HTERT RPE-1 (cell line): ENCODE results near the gene REEP1.

ENCODE experiments used
- in situ Hi-C: fragments of 300-500 bp; cut with MboI; formaldehyde crosslinking; loops from 4 replicates; pipeline ENCODE4 v1.14.3; 2020; ENCODE audit warnings: low sequenced_read_pairs

The REEP1 gene, protein sequence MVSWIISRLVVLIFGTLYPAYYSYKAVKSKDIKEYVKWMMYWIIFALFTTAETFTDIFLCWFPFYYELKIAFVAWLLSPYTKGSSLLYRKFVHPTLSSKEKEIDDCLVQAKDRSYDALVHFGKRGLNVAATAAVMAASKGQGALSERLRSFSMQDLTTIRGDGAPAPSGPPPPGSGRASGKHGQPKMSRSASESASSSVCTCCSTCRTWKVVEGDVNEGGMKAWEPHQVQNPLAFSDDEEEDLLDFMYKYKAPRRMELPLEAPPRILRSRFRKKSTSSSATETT

DNA sequence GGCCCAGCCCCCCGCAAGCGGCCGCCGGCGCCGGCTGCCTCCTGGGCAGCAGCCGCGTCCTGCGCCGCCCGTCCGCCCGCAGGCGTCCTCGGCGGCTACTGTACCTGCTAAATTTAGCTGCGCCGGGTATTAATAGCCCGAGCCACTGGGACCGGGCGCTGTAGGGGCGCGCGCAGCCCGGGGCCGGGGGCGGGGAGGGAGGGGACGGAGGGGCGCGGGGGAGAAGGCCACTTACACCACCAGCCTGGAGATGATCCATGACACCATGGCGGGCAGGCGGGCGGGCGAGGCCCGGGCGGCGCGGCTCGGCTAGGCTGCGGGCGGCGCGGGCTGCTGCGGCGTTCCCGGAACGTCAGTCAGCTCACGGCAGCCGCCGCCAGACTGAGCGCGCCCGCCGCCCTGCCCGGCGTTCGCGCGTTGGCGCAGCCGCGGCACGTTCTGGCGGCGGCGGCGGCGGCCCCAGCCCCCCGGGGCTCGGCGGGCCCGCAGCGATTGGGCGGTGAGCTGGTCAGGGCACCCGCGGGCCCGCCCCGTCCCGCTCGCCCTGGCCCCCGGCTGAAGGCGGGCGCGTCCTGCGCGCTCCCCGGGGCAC is at the start of gene REEP1:
Gene REEP1 (minus strand): TSS at position 383 of the 592 bp plus-strand sequence. CDS start 116 bp downstream, at position 267.
- in situ Hi-C loops, result no loop called here

DNA sequence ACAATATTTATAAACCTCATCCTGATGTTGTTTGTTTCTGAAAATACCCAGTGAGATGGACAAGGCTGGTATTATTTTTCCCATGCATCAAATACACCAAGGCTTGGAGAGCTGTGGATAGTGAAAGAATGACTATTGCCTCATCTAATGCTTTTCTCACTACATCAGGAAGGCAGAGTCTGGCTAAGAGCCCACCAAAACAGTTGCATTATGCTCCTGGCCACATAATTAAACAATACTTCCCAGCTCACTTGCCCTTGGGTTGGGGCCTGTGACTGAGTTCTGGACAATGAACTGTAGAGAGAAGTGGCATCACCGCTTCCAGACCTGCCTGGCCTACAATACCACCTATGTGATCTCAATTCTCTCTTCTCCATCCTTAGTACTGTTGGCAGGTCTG is 46.4 kb upstream of the REEP1 start:
- in situ Hi-C loops, result no loop called here

DNA sequence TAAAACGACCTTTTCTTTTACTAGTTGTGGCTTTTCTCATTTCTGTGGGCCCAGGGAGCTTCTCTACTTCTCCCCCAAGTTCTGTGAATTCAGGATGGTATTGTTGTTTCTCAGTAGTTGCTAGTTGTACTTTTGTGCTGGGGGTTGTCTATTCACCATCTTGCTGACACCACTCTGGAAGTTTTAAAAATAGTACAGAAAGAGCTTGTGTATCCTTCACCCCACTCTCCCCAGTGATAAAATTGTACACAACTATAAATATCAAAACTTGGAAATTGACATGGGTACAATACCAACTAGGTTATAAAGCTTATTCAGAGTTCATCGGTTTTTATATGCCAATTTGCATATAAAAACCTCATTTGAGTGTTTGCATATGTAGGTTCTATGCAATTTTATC is 45.3 kb upstream of the REEP1 start:
- in situ Hi-C loops, result no loop called here

- in situ Hi-C loops, result no loop called here
These were observed 44.7 kb upstream of the REEP1 start for GRCh38 chr2:86382108-86382507.

DNA sequence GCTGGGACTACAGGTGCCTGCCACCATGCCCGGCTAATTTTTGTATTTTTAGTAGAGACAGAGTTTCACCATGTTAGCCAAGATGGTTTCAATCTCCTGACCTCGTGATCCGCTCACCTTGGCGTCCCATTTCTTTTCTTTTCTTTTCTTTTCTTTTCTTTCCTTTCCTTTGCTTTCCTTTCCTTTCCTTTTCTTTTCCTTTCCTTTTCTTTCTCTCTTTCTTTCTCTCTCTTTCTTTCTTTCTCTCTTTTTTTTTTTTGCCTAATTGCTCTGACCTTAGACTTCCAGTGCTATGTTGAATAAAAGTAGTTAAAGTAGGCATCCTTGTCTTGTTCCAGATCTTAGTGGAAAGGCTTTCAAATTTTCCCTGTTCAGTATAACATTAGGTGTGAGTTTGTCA is 41.0 kb upstream of the REEP1 start:
- in situ Hi-C loops, result no loop called here

GRCh38 chr2:86375623-86376022 is 38.2 kb upstream of the REEP1 start:
- in situ Hi-C loops, result no loop called here

DNA sequence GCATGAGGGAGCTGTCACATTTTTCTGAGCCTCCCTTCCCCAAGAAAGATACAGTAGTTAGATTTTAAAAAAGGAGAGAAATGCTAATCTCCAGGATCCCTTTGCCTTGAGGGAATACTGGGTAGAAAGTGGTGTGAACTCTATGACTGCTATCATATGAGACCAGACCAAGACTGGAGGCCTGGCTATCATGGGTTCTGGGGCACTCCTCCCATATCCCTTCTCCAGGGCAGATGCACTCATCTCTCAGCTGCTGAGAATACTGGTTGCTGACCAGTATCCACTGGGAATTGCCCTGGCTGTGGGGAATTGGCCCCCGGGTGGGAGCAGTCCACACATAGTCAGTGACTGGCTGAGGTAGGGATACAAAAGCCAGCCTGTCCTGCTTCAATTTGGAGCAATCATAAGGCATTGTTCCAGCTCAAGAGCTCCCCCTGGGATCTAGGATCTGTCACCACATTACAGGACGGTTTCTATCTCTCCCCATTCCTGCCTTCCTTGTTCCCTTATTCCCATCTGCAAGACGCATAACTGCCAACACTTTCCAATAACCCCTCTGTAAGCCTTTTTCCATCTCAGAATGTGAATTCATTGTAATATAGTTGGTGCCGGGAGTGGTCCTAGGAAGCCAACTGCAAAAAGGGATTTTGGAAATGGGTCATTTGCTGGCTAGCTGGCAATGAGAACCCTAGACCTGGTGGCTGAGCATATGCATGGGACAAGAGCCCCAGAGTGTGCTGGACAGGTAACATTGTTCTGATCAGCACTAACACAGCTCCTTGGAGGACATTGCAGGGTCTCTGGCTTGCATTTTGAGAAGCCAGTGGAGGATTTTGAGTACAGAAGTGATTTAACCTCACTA is 35.4 kb upstream of the REEP1 start:
- in situ Hi-C loops, result no loop called here

GRCh38 chr2:86372133-86372532 is 34.7 kb upstream of the REEP1 start:
- in situ Hi-C loops, result no loop called here

DNA sequence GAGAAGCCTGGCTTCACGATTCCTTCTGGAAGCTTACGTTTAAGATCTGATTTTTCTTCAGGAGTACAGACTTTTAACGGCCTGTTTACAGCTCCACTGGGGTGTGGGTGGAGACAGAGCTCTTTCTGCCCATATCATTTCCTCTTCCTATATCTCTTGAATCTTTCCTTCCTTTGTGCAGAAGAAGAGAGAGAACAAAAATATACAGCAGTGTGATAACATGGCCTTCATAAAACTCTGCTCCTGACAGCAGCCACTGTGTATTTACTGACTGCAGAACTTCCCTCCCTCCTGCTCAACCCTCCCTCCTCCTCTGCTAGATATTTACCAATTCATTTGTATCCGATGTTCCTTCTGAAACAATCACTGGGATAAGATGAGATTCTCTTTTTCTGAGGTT is 34.1 kb upstream of the REEP1 start:
- in situ Hi-C loops, result no loop called here

- in situ Hi-C loops, result no loop called here
These were observed 33.2 kb upstream of the REEP1 start for GRCh38 chr2:86370579-86370978.

GRCh38 chr2:86368161-86368824 is 30.9 kb upstream of the REEP1 start:
- in situ Hi-C loops, result no loop called here

DNA sequence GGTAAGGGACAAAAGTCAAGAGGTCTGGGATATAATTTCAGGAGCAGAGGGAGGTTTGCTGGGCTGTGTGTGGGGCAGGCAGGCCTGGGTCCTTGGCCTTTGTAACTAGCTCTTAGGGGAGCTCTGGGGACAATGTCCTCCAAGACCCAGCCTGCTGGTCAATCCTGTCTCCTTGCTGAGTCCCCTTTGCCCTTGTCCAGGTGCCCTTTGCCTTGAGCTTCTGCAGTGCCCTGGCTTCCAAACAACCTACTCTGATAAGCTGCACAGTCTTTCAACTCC is 30.0 kb upstream of the REEP1 start:
- in situ Hi-C loops, result no loop called here

DNA sequence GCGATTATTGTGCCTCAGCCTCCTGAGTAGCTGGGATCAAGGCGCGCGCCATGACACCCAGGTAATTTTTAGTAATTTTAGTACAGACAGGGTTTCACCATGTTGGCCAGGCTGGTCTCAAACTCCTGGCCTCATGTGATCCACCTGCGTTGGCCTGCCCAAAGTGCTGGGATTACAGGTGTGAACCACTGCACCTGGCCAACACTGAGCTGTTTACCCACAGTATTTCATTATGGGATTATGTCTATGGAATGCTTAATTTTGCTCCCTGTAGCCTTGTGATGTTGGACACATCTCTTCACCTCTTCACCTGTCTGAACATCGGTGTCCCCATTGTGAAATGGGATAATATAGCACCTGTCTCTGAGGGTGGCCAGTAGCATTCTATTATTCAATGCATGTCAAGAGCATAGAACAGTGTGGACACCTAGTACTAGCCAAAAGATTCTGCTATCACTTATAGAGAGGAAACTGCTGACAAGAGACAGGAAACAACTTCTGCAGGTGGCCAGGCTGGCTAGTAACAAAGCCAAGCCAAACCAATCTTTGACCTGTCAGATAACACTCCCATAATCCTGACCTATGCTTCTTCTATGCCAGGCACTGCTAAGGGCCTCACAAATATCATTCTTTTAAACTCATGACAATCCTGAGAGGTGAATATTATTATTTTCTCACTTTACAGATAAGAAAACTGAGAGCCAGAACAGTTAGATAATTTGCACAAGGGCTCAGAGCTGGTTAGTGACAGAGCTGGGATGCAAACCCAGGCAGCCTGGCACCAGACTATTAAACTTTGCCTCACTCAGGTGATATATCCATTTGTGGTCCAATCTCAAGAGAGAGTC is 29.4 kb upstream of the REEP1 start:
- in situ Hi-C loops, result no loop called here

DNA sequence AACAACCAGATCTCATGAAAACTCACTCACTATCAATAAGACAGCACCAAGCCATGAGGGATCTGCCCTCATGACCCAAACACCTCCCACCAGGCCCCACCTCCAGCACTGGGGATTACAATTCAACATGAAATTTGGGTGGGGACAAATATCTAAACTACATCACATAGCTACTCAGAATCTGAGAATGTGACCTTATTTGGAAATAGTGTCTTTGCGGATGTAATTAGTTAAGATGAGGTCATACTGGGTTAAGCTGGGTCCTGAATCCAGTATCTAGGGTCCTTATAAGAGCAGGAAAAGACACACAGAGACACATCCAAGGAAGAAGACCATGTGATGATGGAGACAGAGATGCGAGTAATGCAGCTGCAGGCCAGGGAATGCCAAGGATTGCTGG is 27.5 kb upstream of the REEP1 start:
- in situ Hi-C loops, result no loop called here

- in situ Hi-C loops, result no loop called here
These were observed 23.4 kb upstream of the REEP1 start for GRCh38 chr2:86360776-86361175.

- in situ Hi-C loops, result no loop called here
These were observed 21.5 kb upstream of the REEP1 start for GRCh38 chr2:86358957-86359356.

DNA sequence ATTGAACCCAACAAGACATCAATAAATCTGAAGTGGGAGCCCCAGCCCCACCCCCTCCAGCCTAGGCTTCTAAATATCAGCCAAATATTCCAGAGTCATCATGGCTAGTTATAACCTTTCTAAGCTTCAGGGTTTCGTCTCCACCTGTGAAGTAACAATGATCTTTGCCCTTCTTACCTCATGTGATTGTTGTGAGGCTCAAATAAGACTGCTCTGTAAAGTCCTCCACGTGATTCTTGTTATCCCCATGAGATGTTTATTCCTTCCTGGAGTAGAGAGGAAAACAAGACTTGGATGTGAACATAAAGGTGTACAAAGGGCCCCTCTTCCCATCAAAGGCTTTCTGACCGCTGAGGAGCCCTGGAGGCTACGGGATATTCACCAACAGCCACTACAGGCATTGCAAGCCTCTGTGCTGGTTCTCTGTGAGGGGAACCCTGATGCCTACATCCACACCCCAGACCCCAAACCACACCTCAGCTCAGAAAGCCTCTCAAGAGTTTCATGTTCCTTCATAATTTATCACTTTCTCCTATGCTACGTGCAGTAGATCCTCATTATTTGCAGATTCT is 20.1 kb upstream of the REEP1 start:
- in situ Hi-C loops, result no loop called here

DNA sequence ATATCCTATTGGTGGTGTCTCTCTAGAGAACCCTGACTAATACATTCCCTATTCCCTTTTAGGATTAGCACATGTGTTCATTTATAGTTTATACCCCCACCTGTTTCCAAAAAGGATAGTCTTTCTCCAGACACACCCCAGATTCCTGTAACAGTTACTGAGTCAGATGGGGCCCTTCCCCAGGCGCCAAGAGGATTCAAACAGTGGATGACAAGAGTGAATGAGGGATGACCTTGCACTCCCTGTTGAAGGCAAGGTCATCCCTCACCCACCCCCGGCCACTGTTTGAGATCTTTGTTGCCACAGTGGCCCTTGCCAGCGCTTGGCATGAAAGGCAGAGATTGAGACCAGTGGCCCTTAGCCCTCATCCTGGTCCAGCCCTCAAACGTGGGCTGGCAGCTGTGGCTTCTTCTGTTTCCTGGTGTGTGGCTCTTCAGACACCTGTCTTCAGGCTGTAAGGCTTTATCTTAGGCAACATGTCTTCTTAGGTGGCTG is 15.3 kb upstream of the REEP1 start:
- in situ Hi-C loops, result no loop called here

GRCh38 chr2:86352137-86352726 is 14.8 kb upstream of the REEP1 start:
- in situ Hi-C loops, result no loop called here

DNA sequence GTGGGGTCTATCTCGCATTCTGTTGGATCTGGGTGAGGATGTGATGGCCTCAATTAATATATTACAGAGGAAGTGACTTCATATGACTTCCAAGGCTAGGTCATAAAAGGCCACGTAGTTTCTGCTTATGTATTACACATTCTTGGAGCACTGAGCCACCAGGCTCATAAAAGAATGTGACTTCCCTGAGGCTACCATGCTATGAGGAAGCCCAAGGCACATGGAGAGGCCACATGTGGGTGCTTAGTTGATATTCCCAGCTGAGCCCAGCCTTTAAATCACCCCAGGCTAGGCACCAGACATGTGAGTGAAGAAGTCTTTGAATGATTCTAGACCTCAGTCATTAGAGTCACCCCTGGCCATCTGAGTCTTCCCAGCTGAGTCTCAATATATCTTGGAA is 13.3 kb upstream of the REEP1 start:
- in situ Hi-C loops, result no loop called here
